IPS DF 6.9 (cell line): ENCODE results near the gene CCDC149.

Source experiments
- DNase-seq: peaks from one replicate; pipeline ENCODE4 v3.0.0-alpha.2; 2013; ENCODE audit warnings: low read depth, low spot score
- H3K27ac ChIP-seq: one replicate; pipeline ENCODE4 v1.5.1; 2013; ENCODE audit warnings: low read length, control low read depth
- H3K27me3 ChIP-seq: 2 replicates; pipeline ENCODE4 v1.6.1; 2013; ENCODE audit warnings: mild to moderate bottlenecking, low read length; ENCODE audit not compliant: control insufficient read depth, insufficient read depth
- H3K36me3 ChIP-seq: 2 replicates; pipeline ENCODE4 v1.6.1; 2013; ENCODE audit warnings: low read length; ENCODE audit not compliant: control insufficient read depth, insufficient read depth
- H3K4me1 ChIP-seq: 2 replicates; pipeline ENCODE4 v1.6.1; 2013; ENCODE audit warnings: low read length; ENCODE audit not compliant: control insufficient read depth, insufficient read depth
- H3K4me3 ChIP-seq: 2 replicates; pipeline ENCODE4 v1.5.1; 2013; ENCODE audit warnings: mild to moderate bottlenecking, low read length
- H3K9me3 ChIP-seq: 2 replicates; pipeline ENCODE4 v1.6.1; 2013; ENCODE audit warnings: low read length, inconsistent platforms; ENCODE audit not compliant: control insufficient read depth, insufficient read depth
- WGBS: extraction: QIAGEN DNeasy Blood & Tissue Kit; methylation state at CpG from one replicate; pipeline ENCODE4 v1.1.7; 2013; ENCODE audit warnings: mixed read lengths, missing lambda C conversion rate; ENCODE audit not compliant: insufficient read length, insufficient coverage; 5-methylcytosine and 5-hydroxymethylcytosine counted together

The CCDC149 gene

DNA sequence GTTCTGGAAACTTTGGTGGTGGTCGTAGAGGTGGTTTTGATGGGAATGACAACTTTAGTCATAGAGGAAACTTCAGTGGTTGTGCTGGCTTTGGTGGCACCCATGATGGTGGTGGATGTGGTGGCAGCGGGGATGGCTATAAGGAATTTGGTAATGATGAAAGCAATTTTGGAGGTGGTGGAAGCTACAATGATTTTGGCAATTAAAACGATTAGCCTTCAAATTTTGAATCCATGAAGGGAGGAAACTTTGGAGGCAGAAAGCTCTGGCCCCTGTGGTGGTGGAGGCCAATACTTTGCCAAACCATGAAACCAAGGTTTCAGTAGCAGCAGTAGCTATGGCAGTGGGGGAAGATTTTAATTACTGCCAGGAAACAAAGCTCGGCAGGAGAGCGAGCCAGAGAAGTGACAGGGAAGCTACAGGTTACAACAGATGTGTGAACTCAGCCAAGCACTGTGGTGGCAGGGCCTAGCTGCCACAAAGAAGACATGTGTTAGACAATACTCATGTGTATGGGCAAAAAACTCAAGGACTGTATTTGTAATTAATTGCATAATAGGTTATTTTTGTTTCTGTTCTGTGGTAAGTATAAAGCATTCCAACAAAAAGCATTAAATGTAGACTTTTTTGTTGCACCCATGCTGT, 140.7 kb downstream of the CCDC149 start:
- no CpG with 5 or more reads among the region's 5 CpGs for WGBS
- DNase-seq: no peak

DNA sequence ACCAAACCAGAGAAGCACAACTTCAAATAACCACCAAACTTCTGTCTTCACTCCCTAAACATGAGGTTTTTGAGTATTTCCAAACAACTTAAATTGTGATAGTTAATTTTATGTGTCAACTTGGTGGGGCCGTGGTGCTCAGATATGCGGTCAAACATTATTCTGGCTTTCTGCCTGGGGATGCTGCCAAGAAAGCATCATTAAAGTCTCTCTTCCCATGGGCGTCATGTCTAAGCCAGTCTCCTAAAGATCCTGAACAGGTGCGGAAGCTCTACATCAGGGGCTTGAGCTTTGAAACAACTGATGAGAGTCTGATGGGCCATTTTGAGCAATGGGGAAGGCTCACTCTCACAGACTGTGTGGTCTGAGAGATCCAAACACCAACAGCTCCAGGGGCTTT, 141.6 kb downstream of the CCDC149 start:
- H3K36me3 ChIP-seq: no peaks in the 10 kb centered on the region
- no peaks in the 10 kb centered on the region for H3K4me1 ChIP-seq
- no peaks in the 10 kb centered on the region for H3K27me3 ChIP-seq
- no CpG with 5 or more reads among the region's 4 CpGs for WGBS
- H3K27ac ChIP-seq: no peak overlapping the region
- H3K9me3 ChIP-seq: no peaks in the 10 kb centered on the region; the same call in 1 of the 2 replicates
- DNase-seq: no peak
- no peak overlapping the region for H3K4me3 ChIP-seq

More for the DNA sequence above, 140.7 kb downstream of the CCDC149 start:
- Histone ChIP-seq H3K4me3 (no peak overlapping the region), H3K36me3 (no peaks in the 10 kb centered on the region), H3K27ac (no peak overlapping the region), H3K4me1 (no peaks in the 10 kb centered on the region), H3K9me3 (no peaks in the 10 kb centered on the region; the same call in 1 of the 2 replicates), H3K27me3 (no peaks in the 10 kb centered on the region)

DNA sequence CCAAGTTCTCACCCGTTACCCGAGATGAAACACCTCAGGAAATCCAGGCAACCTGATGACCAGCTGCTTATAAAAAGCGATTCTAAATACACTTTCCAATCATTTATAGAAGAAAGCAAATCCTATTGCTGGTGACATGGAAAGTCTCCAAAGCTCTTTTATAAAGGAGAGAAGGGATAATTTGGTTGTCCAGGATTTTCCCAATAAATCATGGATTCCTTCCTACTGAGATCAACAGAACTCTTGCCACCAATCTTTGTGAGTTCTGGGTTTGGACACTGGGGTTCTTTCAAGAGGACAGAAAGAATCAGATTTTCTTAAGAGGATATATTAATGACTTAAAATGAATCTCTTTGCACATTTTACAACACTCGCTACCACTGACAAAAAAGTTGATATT, 142.2 kb downstream of the CCDC149 start:
- no CpG with 5 or more reads among the region's 4 CpGs for WGBS
- Histone ChIP-seq H3K27ac (no peak overlapping the region), H3K27me3 (no peaks in the 10 kb centered on the region), H3K36me3 (no peaks in the 10 kb centered on the region), H3K9me3 (no peaks in the 10 kb centered on the region; the same call in 1 of the 2 replicates), H3K4me1 (no peaks in the 10 kb centered on the region), H3K4me3 (no peak overlapping the region)
- DNase-seq: no peak

DNA sequence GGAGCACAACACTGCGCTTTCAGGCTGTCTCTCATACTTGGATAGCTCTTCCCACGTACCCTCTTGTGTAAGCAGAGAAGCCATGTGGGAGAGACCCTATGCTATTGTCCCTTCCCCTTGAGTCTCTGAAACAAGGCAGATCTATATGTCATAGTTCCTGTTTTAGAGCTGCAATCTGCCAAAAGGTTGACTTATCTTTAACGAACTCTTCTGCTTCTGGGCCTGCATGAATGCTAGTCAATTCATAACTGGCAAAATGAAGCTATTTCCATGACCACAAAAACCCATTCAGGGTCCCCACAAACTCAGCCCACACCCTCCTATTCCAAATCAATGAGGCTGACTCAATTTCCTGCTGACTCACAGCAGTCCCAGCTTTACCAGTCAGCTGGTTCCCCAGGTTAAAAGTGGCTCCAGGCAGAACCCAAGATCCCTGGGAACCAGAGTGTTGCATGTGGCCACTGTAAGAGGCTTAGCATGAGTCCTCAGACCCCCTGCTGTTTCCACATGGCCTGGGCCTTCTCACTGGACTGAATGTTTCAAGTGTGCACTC, 142.7 kb downstream of the CCDC149 start:
- no CpG with 5 or more reads among the region's 3 CpGs for WGBS
- H3K4me3 ChIP-seq: no peak overlapping the region
- H3K9me3 ChIP-seq: no peaks in the 10 kb centered on the region; the same call in 1 of the 2 replicates
- no peak overlapping the region for H3K27ac ChIP-seq
- no peaks in the 10 kb centered on the region for H3K36me3 ChIP-seq
- DNase-seq: no peak
- H3K4me1 ChIP-seq: no peaks in the 10 kb centered on the region
- no peaks in the 10 kb centered on the region for H3K27me3 ChIP-seq

DNA sequence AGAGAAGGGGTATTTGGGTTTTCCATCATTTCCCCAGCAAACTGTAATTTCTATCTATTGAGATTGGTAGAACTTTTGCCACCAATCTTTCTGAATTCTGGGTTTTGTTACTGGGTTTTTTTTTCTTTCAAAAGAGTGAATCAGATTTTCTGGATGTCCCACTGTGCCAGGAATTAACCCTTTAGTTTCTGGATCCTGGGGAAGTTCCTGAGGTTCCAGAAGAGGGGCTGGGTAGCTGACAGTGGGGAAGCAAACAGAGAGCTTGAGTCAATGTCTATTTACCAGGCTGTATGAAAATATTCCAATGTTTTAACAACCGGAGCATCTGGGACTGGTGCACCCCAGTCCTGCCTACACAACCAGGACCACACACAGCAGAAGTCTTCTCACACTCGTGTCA, 143.3 kb downstream of the CCDC149 start:
- Histone ChIP-seq H3K36me3 (no peaks in the 10 kb centered on the region), H3K4me1 (no peaks in the 10 kb centered on the region), H3K27ac (no peak overlapping the region), H3K9me3 (no peaks in the 10 kb centered on the region; the same call in 1 of the 2 replicates), H3K27me3 (no peaks in the 10 kb centered on the region), H3K4me3 (no peak overlapping the region)
- no peak for DNase-seq
- WGBS: no CpG with 5 or more reads among the region's 2 CpGs

DNA sequence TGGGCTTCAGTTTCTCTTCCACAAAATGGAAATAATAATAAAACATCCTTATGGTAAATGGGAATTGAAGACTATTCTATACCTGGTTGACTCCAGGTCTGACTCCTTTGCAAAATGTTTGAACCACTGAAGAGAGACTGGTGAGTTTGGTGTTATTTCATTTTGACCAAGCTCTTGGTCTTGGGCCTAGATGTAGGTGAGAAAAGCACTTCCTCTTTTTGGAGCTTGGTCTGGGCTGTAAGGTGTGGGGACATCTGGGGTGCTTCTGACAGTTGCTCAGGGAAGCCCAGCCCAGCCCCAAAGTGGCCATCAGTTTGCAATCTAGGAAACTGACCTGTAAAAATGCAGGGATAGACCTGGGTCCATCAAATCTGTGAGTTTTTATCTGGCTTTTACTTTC, 144.2 kb downstream of the CCDC149 start:
- no peaks in the 10 kb centered on the region for H3K4me1 ChIP-seq
- H3K9me3 ChIP-seq: no peaks in the 10 kb centered on the region; the same call in 1 of the 2 replicates
- no peak for DNase-seq
- no peak overlapping the region for H3K27ac ChIP-seq
- no peaks in the 10 kb centered on the region for H3K27me3 ChIP-seq
- H3K4me3 ChIP-seq: no peak overlapping the region
- no peaks in the 10 kb centered on the region for H3K36me3 ChIP-seq

DNA sequence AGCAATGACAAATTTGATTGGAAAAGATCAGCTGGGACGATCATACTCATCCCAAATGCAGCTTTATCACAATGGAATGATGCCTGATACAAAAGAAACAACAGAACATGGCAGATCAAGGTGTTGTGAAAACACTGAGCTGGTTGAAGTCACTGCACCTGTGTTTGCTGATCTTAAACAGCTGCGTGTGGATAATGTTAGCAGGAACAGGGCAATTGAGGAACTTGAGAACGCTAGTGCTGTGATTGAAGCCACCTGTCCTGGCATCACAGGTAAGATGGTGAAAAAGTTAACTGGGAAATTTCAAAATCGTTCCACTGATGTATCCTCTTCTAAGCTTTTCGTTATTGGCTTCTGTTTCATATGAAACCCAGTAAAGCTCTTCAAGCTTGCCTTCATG, 144.8 kb downstream of the CCDC149 start:
- Histone ChIP-seq H3K36me3 (no peaks in the 10 kb centered on the region), H3K9me3 (no peaks in the 10 kb centered on the region; the same call in 1 of the 2 replicates), H3K4me1 (no peaks in the 10 kb centered on the region), H3K27ac (no peak overlapping the region), H3K27me3 (no peaks in the 10 kb centered on the region), H3K4me3 (no peak overlapping the region)
- no peak for DNase-seq
- no CpG with 5 or more reads among the region's 5 CpGs for WGBS

DNA sequence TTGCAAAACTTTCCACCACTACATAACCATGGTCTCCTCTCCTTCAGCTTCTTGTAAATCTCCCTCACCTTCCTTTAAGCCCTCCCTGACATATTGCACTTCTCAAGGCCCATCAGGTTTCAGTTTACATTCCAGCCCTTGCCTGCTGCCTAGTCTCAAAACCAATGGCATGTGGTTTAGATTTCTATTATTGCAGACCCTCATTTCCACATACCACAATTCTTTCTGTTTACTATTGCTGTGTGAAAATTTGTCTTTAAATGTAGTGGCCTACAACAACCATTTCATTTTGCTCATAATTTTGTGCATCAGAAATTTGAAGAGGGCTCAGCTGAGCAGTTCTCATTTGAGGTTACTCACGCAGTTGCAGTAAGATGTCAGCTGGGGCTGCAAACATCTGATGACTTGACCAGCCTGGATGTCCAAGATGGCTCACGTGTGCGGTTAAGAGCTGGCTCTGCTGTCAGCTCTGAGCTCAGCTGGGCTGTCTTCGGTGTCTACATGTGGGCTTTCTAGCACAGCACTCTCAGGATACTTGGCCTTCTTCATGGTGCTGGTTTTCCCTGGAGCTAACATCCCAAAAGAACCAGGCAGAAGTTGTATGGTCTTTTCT, 147.4 kb downstream of the CCDC149 start:
- H3K9me3 ChIP-seq: no peaks in the 10 kb centered on the region
- no peaks in the 10 kb centered on the region for H3K4me1 ChIP-seq
- H3K27ac ChIP-seq: no peak overlapping the region
- H3K27me3 ChIP-seq: no peaks in the 10 kb centered on the region
- H3K4me3 ChIP-seq: no peak overlapping the region
- H3K36me3 ChIP-seq: no peaks in the 10 kb centered on the region
- WGBS: no CpG with 5 or more reads among the region's 4 CpGs
- no peak for DNase-seq

DNA sequence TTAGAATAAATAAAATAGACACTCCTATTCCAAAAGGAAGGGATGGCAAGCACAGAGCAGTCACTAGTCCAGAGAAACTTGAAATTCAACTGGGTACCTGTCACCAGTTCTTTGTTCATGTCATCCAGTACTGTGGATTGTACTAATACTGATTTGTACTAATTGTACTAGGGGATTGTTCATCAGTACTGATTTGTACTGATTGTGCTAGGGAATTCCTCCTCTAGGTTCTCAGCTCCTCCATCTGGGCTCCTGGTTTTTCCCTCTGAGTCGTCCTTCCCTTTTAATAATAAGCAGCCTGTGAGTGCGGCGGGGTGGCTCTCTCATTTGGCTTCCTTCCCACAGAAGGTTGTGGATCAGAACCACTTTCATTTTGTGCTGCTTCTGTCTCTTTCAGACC, 148.5 kb downstream of the CCDC149 start:
- H3K27ac ChIP-seq: no peak overlapping the region
- WGBS: no CpG with 5 or more reads among the region's 3 CpGs

GRCh38 chr4:24763631-24764297, 149.1 kb downstream of the CCDC149 start:
- Histone ChIP-seq H3K36me3 (no peaks in the 10 kb centered on the region), H3K4me1 (no peaks in the 10 kb centered on the region), H3K4me3 (no peak overlapping the region), H3K27ac (no peak overlapping the region), H3K27me3 (no peaks in the 10 kb centered on the region), H3K9me3 (no peaks in the 10 kb centered on the region)
- WGBS: no CpG with 5 or more reads among the region's 5 CpGs
- no peak for DNase-seq

More for the DNA sequence above, 148.5 kb downstream of the CCDC149 start:
- Histone ChIP-seq H3K36me3 (no peaks in the 10 kb centered on the region), H3K4me3 (no peak overlapping the region), H3K9me3 (no peaks in the 10 kb centered on the region), H3K4me1 (no peaks in the 10 kb centered on the region), H3K27me3 (no peaks in the 10 kb centered on the region)
- no peak for DNase-seq
